ENCODE measurements around the gene ZSWIM6.

GRCh38 chr5:61344187-61344944, 12.3 kb downstream of the ZSWIM6 start:
- no peak for TF ChIP-seq CTCF (conservative IDR thresholded peaks at IDR 0.05; ENCODE audit: low read depth in 2 of 2)
- no peak for TF ChIP-seq EZH2phosphoT487 (IDR thresholded peaks at IDR 0.05; ENCODE audit: unreplicated experiment)

All from GM23338 (cell line).